ENCODE measurements around the gene ARHGAP8.

The ARHGAP8 gene

DNA sequence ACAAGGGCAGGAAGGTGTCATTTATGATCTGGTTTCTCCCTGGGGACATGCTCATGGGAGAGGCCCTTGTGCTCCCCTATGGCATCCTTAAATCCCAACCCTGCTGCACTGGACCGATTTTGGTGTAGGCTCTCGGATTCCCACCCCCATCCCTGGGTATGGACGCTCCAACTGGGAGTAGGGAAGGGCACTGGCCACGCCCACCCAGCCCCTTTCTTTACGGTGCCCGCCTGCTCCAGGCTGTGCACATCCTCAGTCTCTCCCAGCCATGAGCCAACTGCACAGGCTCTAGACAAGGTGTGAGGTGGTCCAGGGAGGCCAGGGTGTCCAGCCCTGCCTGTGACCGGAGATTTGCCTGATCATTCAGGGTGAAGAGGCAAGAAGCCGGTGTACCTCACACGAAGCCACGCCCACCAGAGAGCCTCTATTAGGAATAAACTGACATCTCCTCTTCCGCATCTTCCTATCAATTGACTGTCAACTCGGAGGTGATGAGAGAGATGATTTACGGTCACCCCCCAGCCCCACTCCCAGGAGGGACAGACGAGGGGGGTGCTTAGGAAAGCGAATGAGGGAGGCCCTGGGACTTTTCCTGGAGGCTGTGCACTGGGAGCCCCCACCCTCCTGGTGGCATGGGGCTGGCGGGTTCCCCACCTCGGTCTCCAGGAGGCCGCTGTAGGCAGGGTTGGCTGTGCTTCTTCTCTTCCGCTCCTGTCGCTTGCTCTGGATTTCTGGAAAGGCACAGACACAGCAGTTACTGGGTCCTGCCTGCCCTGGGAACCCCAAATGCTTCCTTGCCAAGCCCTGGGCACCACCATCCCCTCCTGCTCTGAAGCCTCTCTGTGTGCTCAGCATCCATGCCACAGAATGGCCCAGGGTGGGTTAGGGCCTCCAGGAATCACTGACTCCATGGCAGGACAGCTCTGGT is 140.7 kb downstream of the ARHGAP8 start:
- DNase-seq (ENCODE audit: low read depth): no peak

DNA sequence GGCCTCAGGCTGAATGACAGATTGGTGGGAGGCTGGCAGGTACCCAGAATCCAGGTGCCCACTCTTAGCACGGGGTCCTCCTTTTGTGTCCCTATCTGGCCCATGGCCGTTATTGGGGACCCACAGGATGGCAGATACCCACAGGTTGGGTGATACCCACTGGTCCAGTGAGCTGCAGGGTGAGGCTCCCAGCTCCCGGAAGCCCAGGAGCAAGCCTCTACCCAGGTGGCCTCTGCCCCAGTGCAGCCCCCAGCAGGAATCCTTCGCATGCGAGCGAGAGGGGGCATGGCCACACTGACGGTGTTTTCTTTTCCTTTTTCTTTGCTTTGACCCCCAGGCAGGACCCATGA is 141.3 kb downstream of the ARHGAP8 start:
- TF ChIP-seq, protein P1, sequence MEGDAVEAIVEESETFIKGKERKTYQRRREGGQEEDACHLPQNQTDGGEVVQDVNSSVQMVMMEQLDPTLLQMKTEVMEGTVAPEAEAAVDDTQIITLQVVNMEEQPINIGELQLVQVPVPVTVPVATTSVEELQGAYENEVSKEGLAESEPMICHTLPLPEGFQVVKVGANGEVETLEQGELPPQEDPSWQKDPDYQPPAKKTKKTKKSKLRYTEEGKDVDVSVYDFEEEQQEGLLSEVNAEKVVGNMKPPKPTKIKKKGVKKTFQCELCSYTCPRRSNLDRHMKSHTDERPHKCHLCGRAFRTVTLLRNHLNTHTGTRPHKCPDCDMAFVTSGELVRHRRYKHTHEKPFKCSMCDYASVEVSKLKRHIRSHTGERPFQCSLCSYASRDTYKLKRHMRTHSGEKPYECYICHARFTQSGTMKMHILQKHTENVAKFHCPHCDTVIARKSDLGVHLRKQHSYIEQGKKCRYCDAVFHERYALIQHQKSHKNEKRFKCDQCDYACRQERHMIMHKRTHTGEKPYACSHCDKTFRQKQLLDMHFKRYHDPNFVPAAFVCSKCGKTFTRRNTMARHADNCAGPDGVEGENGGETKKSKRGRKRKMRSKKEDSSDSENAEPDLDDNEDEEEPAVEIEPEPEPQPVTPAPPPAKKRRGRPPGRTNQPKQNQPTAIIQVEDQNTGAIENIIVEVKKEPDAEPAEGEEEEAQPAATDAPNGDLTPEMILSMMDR (IDR thresholded peaks at IDR 0.05; ENCODE audit: low read length, missing control alignments): no peak
- H3K4me3 ChIP-seq (replicated peaks; ENCODE audit: low read depth, low read length): no peak overlapping the region
- no peak for DNase-seq (ENCODE audit: low read depth)

More for the DNA sequence above, 140.7 kb downstream of the ARHGAP8 start:
- H3K4me3 ChIP-seq (replicated peaks; ENCODE audit: low read depth, low read length): no peak overlapping the region
- TF ChIP-seq, protein P1 (IDR thresholded peaks at IDR 0.05; ENCODE audit: low read length, missing control alignments): no peak

DNA sequence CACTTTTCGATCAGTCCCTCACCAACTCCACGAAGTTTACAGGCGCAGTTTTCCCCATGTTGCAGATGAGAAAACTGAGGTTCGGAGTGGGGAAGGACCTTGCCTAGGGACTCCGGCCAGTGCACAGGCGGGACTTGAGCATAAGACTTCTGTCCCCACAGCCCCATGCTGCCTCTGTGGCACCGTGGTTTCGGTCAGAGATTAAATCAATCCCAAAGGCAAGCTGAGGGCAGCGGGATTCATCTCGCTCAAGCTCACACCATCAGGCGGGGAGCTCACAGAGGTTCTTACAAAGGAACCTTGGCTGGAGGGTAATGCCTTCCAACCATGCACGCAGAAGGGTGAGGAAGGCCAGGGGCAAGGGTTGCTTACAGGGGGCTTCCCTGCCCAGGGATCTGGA is 141.9 kb downstream of the ARHGAP8 start:
- H3K4me3 ChIP-seq (replicated peaks; ENCODE audit: low read depth, low read length): no peak overlapping the region
- DNase-seq (ENCODE audit: low read depth): no peak
- TF ChIP-seq, protein P1 (IDR thresholded peaks at IDR 0.05; ENCODE audit: low read length, missing control alignments): no peak

DNA sequence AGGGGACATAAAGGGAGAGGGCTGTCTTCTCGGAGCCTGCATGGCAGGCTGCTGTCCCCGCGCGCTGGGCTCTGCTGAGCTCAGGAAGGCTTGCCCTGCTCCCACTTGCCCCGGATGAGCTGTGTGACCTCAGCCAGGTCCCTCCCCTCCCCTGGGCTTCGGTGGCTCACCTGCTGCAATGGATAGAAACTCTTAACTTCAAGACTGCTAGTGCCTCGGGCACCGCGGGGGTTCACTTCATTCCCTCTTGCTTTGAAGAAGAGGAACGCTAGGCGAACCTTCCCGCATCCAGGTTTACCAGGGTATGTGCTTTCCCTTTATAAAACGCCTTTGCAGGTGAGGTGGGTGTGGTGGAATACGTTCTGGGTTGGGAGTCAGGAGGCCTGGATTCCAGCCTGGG is 142.4 kb downstream of the ARHGAP8 start:
- H3K4me3 ChIP-seq (replicated peaks; ENCODE audit: low read depth, low read length): no peak overlapping the region
- TF ChIP-seq, protein P1 (IDR thresholded peaks at IDR 0.05; ENCODE audit: low read length, missing control alignments): no peak
- no peak for DNase-seq (ENCODE audit: low read depth)

DNA sequence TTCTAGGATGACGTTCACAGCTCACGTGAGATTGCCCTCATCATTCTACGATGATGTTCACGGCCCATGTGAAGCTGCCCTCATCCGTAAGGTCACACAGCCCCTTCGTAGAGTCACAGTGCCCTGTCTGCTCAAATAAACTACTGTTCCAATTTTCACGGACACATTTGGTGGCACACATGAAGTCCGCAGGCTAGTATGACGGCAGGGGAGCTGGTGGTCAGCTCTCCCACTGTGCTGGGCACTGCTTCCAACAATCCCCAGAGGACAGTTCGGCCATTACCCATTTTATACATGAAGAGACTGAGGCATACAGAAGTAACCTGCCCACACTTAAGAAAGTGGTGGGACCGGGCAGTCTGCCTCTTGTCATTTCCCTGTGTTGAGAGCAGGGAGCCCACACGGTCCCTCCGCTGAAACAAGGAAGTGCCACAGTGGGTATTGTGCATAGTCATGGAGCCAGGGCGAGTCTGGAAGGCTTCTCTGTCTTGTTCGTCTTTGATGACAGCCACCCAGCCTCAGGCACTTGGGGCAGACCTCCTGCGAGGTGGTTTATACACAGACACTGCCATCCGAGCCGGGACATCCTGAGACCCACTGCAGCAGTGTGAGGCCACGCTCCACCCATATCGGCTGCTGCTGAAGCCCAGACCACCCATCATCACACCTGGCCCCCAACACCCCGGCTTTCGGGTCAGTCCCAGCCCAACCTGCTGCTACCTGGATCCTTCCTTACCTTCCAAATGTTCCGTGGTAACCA is 143.1 kb downstream of the ARHGAP8 start:
- TF ChIP-seq, protein P1 (IDR thresholded peaks at IDR 0.05; ENCODE audit: low read length, missing control alignments): no peak
- no peak for DNase-seq (ENCODE audit: low read depth)
- no peak overlapping the region for H3K4me3 ChIP-seq (replicated peaks; ENCODE audit: low read depth, low read length)

DNA sequence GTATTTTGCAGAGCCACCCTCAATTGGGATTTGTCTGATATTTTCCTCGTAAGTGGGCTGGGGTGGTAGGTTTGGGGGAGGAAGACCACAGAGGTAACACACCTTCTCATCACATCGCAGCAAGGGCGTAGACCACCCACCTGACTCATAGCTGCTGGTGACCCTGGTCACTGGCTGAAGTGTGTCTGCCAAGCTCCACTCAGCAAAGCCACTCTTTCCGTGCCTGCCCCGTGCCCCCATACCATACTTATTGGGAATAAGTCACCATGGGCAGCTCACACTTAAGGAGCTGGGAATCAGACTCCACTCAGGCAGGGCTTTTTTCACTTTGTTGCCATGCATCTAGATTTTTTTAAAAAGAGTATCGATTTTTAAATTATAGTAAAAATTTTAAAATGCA is 145.9 kb downstream of the ARHGAP8 start:
- TF ChIP-seq, protein P1 (IDR thresholded peaks at IDR 0.05; ENCODE audit: low read length, missing control alignments): no peak
- H3K4me3 ChIP-seq (replicated peaks; ENCODE audit: low read depth, low read length): no peak overlapping the region
- no peak for DNase-seq (ENCODE audit: low read depth)

Data from fibroblast of pulmonary artery (primary cell).